BJ (cell line): ENCODE measurements around the gene UCMA. TPM values are rescaled to one million over a fixed set of nuclear protein-coding genes. Genes with fewer than 3 reads are reported as not detected.

Experiments
- CTCF ChIA-PET: fragments of 350-600 bp; formaldehyde crosslinking; extraction: SDS; loops from one replicate; lab custom pipeline; 2021; ENCODE audit warnings: antibody characterized with exemption, inconsistent platforms; lab: Yijun Ruan, JAX
- POLR2A ChIA-PET: fragments of 300-600 bp; sonication (Branson Sonifier 250); formaldehyde crosslinking; extraction: SDS; loops from one replicate; lab custom pipeline; 2021; ENCODE audit warnings: antibody characterized with exemption; lab: Charles Lee
- DNase-seq: peaks from one replicate; pipeline ENCODE4 v3.0.0-alpha.2; 2011; ENCODE audit warnings: low read depth
- H3K27me3 ChIP-seq: 2 replicates; pipeline ENCODE4 v1.6.0; 2011; ENCODE audit warnings: low read length; ENCODE audit not compliant: control insufficient read depth, insufficient read depth
- H3K36me3 ChIP-seq: 2 replicates; pipeline ENCODE4 v1.5.1; 2011; ENCODE audit warnings: low read length; ENCODE audit not compliant: control insufficient read depth, insufficient read depth
- H3K4me3 ChIP-seq: 2 replicates; pipeline ENCODE4 v1.5.1; 2011; ENCODE audit warnings: low read depth, mild to moderate bottlenecking, control low read depth, low read length
- CTCF ChIP-seq: IDR thresholded peaks from 2 replicates; pipeline ENCODE4 v1.5.1; 2011; ENCODE audit warnings: low read depth, mild to moderate bottlenecking, control low read depth, inconsistent platforms, low read length, moderate library complexity; ENCODE audit not compliant: insufficient read depth
- polyA plus RNA-seq: library from polyadenylated mRNA; depleted of rRNA; stranded (reverse); fragments of >200 nt; gene quantifications from 2 replicates; pipeline ENCODE4 v1.2.3, GENCODE V29; 2011

Gene UCMA
- polyA plus RNA-seq, 1 experiment = not detected

GRCh38 chr10:13233358-13233757 lies 816 bp downstream of the UCMA start:
- no peak for TF ChIP-seq CTCF
- POLR2A ChIA-PET = no interaction called here

GRCh38 chr10:13231808-13232207 lies 2.4 kb downstream of the UCMA start:
- DNase-seq = no peak
- no peaks in the 10 kb centered on the region for H3K36me3 ChIP-seq
- ChIA-PET CTCF (no interaction called here), POLR2A (interaction anchor here (0.6 kb wide), 1 partner anchor 178 kb away, joined by 21 read pairs; no protein-coding TSS in a partner anchor)
- no peak for TF ChIP-seq CTCF
- no peak overlapping the region for H3K4me3 ChIP-seq
- peaks cover 6% of the 10 kb centered on the region for H3K27me3 ChIP-seq

More at GRCh38 chr10:13233358-13233757, 816 bp downstream of the UCMA start:
- no peaks in the 10 kb centered on the region for H3K36me3 ChIP-seq
- H3K4me3 ChIP-seq = no peak overlapping the region
- peaks cover 6% of the 10 kb centered on the region for H3K27me3 ChIP-seq
- DNase-seq = no peak
- CTCF ChIA-PET = interaction anchor here (0.6 kb wide), 1 partner anchor 31 kb away, joined by 3 read pairs; no protein-coding TSS in a partner anchor

GRCh38 chr10:13231190-13231589 lies 3.0 kb downstream of the UCMA start:
- H3K27me3 ChIP-seq = peaks cover 6% of the 10 kb centered on the region
- no peak for DNase-seq
- ChIA-PET CTCF (interaction anchor here (2.0 kb wide), 1 partner anchor 24 kb away, joined by 6 read pairs; no protein-coding TSS in a partner anchor), POLR2A (no interaction called here)
- no peaks in the 10 kb centered on the region for H3K36me3 ChIP-seq
- no peak for TF ChIP-seq CTCF
- H3K4me3 ChIP-seq = no peak overlapping the region

- no peak for TF ChIP-seq CTCF
- DNase-seq = no peak
- no peaks in the 10 kb centered on the region for H3K36me3 ChIP-seq
- ChIA-PET POLR2A (no interaction called here), CTCF (interaction anchor here (2.2 kb wide), 1 partner anchor 19 kb away, joined by 8 read pairs; no protein-coding TSS in a partner anchor)
- no peak overlapping the region for H3K4me3 ChIP-seq
- H3K27me3 ChIP-seq = peaks cover 2% of the 10 kb centered on the region
These were observed 7.1 kb downstream of the UCMA start for GRCh38 chr10:13227031-13227430.

GRCh38 chr10:13225601-13226000 lies 8.6 kb downstream of the UCMA start:
- CTCF ChIA-PET = interaction anchor here (2.2 kb wide), 1 partner anchor 18 kb away, joined by 8 read pairs; no protein-coding TSS in a partner anchor
- Histone ChIP-seq H3K36me3 (no peaks in the 10 kb centered on the region), H3K27me3 (no peaks in the 10 kb centered on the region; the same call in 1 of the 2 replicates), H3K4me3 (no peak overlapping the region)
- POLR2A ChIA-PET = no interaction called here
- DNase-seq = no peak
- no peak for TF ChIP-seq CTCF
